Measurements from ENCODE around the gene ASGR1.

Gene ASGR1

GRCh38 chr17:7217113-7217987 lies 38.2 kb upstream of the ASGR1 start:
- Histone ChIP-seq H3K4me3 (ENCODE audit: low read depth, low read length) (peak overlapping the region; percentile 75), H3K27ac (peak overlapping the region; percentile 94)
- DNase-seq: peak; percentile 79

GRCh38 chr17:7216242-7217112 lies 37.3 kb upstream of the ASGR1 start:
- DNase-seq: no peak
- peak overlapping the region; percentile 61 for H3K4me3 ChIP-seq (ENCODE audit: low read depth, low read length)

More at GRCh38 chr17:7217113-7217987, 38.2 kb upstream of the ASGR1 start:
- TF ChIP-seq CTCF (IDR thresholded peaks at IDR 0.05; ENCODE audit: low read depth, low read length): no peak
- Histone ChIP-seq H3K36me3 (peaks cover 20% of the 10 kb centered on the region), H3K27me3 (ENCODE audit: insufficient read depth, low read depth, severe bottlenecking) (no peaks in the 10 kb centered on the region), H3K9me3 (ENCODE audit: severe bottlenecking) (no peaks in the 10 kb centered on the region)

GRCh38 chr17:7215652-7216180 lies 36.5 kb upstream of the ASGR1 start:
- H3K4me3 ChIP-seq (ENCODE audit: low read depth, low read length): peak overlapping the region; percentile 61
- no peak for TF ChIP-seq CTCF (IDR thresholded peaks at IDR 0.05; ENCODE audit: low read depth, low read length)
- peak; percentile 28 for DNase-seq
- peaks cover 3% of the 10 kb centered on the region for H3K36me3 ChIP-seq
- peak overlapping the region; percentile 69 for H3K27ac ChIP-seq
- no peaks in the 10 kb centered on the region for H3K9me3 ChIP-seq (ENCODE audit: severe bottlenecking)
- no peaks in the 10 kb centered on the region for H3K27me3 ChIP-seq (ENCODE audit: insufficient read depth, low read depth, severe bottlenecking)

More at GRCh38 chr17:7216242-7217112, 37.3 kb upstream of the ASGR1 start:
- Histone ChIP-seq H3K9me3 (ENCODE audit: severe bottlenecking) (no peaks in the 10 kb centered on the region), H3K27me3 (ENCODE audit: insufficient read depth, low read depth, severe bottlenecking) (no peaks in the 10 kb centered on the region), H3K27ac (peak overlapping the region; percentile 69), H3K36me3 (peaks cover 11% of the 10 kb centered on the region)
- TF ChIP-seq CTCF (IDR thresholded peaks at IDR 0.05; ENCODE audit: low read depth, low read length): no peak

DNA sequence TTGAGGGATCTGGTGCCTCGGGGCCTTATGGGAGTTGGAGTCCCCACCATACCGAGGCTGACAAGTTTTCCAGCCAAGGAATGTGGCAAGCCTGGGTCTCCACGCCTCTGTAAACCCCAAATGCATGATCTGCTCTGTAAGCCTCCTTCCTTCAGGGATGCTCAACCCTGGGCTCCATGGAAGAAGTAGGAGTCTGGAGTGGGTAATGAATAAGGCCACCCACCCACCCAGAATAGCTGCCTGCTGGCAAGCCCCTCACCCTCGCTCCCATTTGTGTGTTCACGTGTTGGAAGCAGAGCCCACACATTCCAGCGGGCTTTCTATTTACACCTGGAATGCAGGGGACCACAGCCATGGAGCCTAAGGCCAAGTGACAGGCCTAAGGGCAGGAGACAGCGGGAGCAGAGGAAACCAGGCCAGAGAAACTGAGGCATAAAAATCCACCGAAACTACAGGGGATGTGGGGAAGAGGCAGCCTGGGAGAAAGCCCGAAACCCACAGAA lies 36.0 kb upstream of the ASGR1 start:
- Histone ChIP-seq H3K4me3 (ENCODE audit: low read depth, low read length) (peak overlapping the region; percentile 53), H3K27ac (peak overlapping the region; percentile 22), H3K27me3 (ENCODE audit: insufficient read depth, low read depth, severe bottlenecking) (no peaks in the 10 kb centered on the region), H3K36me3 (no peaks in the 10 kb centered on the region; the same call in 1 of the 2 replicates), H3K9me3 (ENCODE audit: severe bottlenecking) (no peaks in the 10 kb centered on the region)
- no peak for DNase-seq
- no peak for TF ChIP-seq CTCF (IDR thresholded peaks at IDR 0.05; ENCODE audit: low read depth, low read length)

- TF ChIP-seq CTCF (IDR thresholded peaks at IDR 0.05; ENCODE audit: low read depth, low read length): peak; percentile 79
- Histone ChIP-seq H3K27me3 (ENCODE audit: insufficient read depth, low read depth, severe bottlenecking) (no peaks in the 10 kb centered on the region), H3K4me3 (ENCODE audit: low read depth, low read length) (peak overlapping the region; percentile 53), H3K36me3 (no peaks in the 10 kb centered on the region; the same call in 1 of the 2 replicates), H3K27ac (peak overlapping the region; percentile 77), H3K9me3 (ENCODE audit: severe bottlenecking) (no peaks in the 10 kb centered on the region)
- peak; percentile 100 for DNase-seq
Observed at GRCh38 chr17:7214300-7215135, 35.3 kb upstream of the ASGR1 start.

Data from WERI-Rb-1 (cell line).